Erythroblast (primary cell): ENCODE results near the gene TMEM221.
A peak's percentile ranks its signal among the peaks of the same experiment; 100 is the strongest.

Experiments
- DNase-seq, 2 experiments: peaks; one replicate each; lab custom pipeline; 2025; lab: John Stamatoyannopoulos, UW
- GATA1 ChIP-seq: IDR thresholded peaks from 2 replicates; pipeline ENCODE4 v1.6.1; 2011; ENCODE audit warnings: low read depth, mild to moderate bottlenecking, control low read depth, low read length, moderate library complexity
- POLR2A ChIP-seq: IDR thresholded peaks from 2 replicates; pipeline ENCODE4 v1.6.1; 2011; ENCODE audit warnings: mild to moderate bottlenecking, low read length

TMEM221 gene

DNA sequence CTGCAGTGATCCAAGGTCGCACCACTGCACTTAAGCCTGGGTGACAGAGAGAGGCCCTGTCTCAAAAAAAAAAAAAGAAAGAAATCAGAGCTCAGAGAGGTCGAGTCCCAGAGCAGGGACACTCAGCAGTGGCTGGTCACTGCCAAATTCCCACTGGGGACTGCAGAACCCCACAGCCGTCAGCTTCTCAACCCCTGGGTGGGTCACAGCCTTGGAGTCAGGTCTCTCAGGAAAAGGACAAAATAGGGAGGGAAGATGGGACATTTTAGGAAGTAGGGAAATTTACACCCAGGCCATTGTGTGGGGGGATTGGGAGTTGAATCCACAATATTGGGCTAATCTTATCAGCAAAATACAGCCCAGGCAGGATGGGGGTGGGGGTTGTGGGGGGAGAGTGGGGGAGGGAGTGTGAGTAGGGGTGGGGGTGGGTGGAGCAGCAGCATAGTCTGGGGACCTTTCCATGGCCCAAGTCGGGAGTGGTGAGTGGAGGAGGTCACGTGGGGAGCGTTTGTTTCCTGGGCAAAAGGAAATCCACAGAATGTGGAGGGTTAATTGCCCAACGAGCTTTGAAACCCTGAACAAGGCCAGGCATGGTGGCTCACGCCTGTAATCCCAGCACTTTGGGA is 49.5 kb downstream of the TMEM221 start:
- TF ChIP-seq POLR2A (no peak), GATA1 (no peak)
- DNase-seq, result peak in 1 of 2 experiments; percentile 37

DNA sequence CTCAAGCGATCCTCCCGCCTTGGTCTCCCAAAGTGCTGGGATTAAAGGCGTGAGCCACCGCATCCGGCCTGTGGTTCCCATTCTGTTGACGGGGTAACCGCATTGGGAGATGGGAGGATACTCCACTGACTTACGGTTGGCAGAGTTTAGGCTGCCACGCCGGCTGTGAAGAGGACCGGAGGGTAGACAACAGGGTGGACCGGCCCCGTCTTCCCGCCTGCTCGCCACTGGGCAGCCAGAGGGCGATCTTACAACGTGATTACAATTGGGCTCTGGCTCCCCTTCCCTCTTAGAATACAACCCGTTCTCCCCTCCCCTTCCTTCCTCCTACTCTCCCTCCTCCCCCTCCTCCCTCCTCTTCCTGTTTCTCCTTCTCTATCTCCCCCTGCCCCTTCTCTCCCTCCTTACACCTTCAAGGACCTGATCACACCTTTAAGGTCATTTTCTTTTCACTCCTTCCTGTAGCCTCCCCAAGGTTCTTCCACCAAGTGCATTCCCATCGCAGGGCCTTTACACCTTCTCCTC is 53.5 kb downstream of the TMEM221 start:
- TF ChIP-seq GATA1, result no peak
- TF ChIP-seq POLR2A, result no peak
- peak; percentile 70 to 81 for DNase-seq

DNA sequence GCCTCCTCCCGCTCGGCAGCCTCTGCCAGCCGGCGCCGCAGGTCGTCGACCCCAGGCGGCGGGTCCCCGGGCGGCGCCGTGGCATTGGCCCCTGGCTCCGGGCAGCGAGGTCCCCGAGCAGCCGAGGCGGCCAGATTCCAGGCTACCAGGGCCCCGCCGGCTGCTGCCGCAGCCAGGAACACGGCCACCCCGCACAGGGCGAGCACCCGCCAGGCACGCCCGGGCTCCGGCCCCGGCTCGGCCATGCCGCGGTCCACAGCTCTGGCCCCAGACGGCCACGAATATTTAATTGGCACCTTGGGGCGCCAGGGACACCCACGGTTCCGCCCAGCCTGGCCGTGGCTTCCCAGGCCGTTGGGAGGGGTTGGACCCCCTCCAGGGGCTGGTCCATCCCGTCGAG is 54.6 kb downstream of the TMEM221 start, which contains the start of gene CCDC194:
CCDC194 (minus strand) TSS at position 283 of the 400 bp plus-strand sequence; CDS start at position 245, 38 bp downstream.
- no peak for DNase-seq

DNA sequence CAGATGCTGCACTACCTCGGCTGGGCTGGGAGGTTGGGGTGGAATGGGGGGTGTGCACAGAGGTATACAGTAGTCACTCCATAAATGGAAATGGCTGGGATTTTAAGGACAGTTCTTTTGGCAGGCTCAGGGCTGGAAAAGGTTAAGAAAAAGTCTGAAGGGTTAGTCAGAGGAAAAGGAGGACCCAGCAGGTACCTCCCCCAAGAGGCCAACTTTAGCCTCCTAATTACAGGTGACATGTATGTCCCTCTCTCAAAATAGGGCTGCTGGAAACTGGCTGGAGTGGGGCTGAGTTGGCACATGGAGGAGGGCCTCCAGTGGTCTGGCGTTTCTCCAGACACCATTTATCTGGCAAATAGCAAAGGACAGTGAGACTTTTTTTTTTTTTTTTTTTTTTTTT is 55.5 kb downstream of the TMEM221 start:
- peak in 1 of 2 experiments; percentile 31 for DNase-seq
- TF ChIP-seq POLR2A (no peak), GATA1 (no peak)

More for the DNA sequence above, 54.6 kb downstream of the TMEM221 start, which contains the start of gene CCDC194:
- no peak for TF ChIP-seq GATA1

DNA sequence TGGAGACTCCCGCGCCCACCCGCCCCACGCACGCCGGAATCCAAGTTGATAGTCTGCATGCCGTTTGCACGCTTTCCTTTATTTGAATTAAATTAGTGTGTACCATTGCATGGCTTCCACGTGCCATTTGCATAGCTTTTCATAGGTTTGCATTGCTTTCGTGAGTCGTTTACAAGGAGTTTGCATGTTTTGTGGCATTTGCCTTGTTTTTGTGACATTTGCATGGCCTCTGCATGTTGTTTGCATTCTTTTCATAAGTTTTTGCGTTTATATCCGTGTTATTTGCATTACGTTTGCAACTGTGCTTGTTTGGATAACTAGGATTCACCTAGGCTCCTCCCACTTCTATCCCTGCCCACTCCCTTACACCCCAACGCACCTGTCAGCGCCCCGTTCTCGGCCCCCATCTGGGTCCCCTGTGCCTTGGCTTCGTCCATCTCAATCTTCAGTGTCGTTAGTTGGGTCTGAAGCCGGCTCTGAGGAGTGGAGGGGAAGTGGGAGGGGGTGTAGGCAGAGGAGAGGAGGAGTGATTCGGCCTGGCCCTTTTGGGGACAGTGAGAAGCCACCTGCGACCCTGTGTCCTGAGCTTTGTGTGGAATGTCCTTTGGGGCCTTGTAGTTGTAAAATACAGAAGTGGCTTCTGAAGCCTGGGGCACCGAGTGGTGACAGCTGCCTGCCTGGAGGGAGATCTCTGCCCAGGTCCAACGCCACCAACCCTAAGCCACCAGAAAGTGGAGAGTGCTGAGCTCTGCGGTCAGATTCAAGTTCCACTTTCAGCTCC is 56.9 kb downstream of the TMEM221 start:
- TF ChIP-seq POLR2A (no peak), GATA1 (no peak)
- no peak for DNase-seq

DNA sequence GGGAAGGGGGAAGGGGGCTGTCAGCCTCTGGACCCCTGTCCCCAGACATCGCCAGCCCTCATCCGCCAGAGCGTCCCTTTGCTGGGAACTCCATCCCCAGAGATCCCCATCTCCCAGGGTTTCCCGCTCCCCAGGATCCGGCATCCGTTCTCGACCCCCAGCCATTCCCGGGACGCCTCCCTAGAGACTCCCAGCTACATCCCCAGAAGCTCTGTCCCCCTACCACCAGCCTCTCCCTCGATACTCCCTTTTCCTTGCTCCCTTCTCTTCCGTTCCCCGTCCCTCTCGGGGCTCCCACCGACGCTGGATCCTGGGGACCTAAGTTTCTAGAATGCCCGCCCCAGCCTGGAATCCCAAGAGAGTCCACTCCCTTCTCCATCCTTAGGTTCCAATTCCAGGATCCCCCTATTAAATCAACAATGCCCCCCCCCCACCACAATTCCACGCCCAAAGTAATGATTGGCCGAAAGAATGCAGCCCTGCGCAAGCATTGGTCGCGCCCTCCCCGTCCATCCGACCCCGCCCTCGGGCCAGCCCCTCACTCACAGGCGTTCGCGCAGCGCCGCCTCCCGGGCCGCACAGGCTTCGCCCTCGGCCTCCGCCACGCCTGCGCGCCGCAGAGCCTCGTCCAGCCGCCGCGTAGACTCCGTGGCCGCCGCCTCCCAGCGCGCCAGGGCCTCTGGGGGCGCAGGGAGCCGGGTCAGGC is 57.6 kb downstream of the TMEM221 start:
- TF ChIP-seq POLR2A, result no peak
- no peak for TF ChIP-seq GATA1
- peak; percentile 93 for DNase-seq

DNA sequence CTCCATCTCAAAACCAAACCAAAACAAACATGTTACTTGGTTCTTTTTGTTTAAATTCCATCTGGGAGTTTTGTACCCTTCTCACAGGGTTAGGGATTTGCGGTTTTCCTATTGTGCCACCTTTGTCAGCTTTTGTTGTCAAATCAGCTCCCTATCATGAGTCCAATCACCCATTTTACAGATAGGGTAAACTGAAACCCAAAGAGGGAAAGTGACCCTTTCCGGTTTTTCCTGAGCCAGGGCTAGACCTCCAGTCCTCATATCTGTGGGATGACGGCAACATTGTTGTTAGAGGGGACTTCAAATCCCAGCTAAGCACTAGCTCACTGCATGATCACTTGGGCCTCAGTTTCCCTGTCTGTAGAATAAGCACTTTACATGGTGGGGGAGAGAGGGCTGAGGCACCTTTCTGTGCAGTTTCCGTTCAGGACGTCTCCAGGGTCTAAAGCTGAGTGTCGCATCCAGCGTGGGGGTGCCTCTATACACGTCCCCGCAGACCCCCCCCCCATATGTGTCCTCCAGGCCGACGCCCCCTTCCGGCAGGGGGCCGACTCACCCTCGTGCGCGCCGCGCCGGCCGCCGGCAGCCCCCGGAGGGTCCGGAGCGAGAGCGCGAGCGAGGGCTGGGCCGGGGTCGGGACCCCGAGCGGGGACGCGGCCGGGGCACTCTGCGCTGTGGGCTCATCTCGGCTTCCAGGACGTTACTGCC is 58.4 kb downstream of the TMEM221 start:
- DNase-seq, result no peak
- no peak for TF ChIP-seq POLR2A
- TF ChIP-seq GATA1, result no peak

DNA sequence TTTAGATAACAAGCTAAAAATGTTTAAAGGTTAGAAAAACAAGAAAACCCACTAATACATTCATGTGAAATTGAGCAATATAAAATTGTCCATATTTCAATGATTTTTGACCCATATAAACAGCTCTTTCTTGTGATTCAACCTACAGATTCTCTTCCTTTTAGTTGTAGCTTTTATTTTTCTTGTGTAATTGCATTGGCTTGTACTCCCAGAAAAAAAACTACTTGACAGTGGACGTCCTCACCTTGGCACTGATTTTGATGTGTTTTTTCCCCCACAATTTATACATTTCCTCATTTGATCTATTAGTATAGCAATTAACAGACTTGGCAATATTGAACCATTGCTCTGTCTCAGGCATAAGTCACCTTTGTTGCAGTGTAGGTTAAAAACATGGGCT is 59.2 kb downstream of the TMEM221 start:
- DNase-seq, result no peak
- TF ChIP-seq GATA1, result no peak
- TF ChIP-seq POLR2A, result no peak

DNA sequence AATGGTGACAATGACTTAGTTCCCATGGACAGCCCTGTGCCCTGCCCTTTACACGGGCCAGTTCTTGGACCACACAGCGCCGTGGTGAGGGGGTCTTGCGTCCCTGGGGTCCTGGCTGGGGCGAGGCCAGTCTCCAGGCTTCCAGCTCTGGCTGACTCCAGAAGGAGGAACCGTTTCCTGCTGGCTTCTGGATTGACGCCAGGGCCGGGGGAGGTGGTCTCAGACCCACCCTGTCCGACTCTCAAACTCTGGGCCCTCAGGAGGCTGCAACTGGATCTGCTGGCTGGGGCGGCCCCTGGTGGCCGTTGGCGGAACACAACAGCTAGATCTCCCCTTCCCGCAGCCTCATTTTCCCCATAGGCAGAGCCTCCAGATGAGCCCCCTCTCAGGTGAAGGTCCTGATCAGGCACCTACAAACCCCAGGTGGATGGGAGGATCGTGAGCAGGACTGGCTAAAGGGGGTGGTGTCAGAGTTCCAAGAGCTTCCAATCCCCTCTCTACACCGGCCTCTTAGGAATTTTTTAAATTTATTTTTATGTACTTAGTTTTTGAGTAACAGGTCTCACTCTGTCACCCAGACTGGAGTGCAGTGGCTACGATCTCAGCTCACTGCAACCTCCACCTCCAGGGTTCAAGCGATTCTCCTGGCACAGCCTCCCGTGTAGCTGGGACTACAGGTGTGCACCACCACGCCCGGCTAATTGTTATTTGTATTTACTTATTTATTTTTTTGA is 62.4 kb downstream of the TMEM221 start:
- TF ChIP-seq GATA1 (no peak), POLR2A (no peak)
- DNase-seq, result peak in 1 of 2 experiments; percentile 81
